C4-2B (cell line): ENCODE results near the gene TNFRSF8.

ENCODE experiments used
- ZFX ChIP-seq: fragments of 450-650 bp; IDR thresholded peaks from 2 replicates; pipeline ENCODE4 v1.6.1; 2017
- TF ChIP-seq, protein P1 (sequence below): fragments of 450-650 bp; conservative IDR thresholded peaks from 2 replicates; pipeline ENCODE4 v1.5.1; 2017; ENCODE audit warnings: mild to moderate bottlenecking

GRCh38 chr1:12046749-12047119, 16.4 kb upstream of the TNFRSF8 start:
- TF ChIP-seq, protein P1, sequence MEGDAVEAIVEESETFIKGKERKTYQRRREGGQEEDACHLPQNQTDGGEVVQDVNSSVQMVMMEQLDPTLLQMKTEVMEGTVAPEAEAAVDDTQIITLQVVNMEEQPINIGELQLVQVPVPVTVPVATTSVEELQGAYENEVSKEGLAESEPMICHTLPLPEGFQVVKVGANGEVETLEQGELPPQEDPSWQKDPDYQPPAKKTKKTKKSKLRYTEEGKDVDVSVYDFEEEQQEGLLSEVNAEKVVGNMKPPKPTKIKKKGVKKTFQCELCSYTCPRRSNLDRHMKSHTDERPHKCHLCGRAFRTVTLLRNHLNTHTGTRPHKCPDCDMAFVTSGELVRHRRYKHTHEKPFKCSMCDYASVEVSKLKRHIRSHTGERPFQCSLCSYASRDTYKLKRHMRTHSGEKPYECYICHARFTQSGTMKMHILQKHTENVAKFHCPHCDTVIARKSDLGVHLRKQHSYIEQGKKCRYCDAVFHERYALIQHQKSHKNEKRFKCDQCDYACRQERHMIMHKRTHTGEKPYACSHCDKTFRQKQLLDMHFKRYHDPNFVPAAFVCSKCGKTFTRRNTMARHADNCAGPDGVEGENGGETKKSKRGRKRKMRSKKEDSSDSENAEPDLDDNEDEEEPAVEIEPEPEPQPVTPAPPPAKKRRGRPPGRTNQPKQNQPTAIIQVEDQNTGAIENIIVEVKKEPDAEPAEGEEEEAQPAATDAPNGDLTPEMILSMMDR = no peak
- TF ChIP-seq ZFX = no peak
